HG03139 (cell line): ENCODE results near the gene TMTC1.

Experiments
- ATAC-seq: cut with Tn5 transposase; IDR thresholded peaks from one replicate; pipeline ENCODE4 v1.9.1; 2021; ENCODE audit not compliant: unreplicated experiment

The TMTC1 gene

GRCh38 chr12:29713729-29714128 is 70.0 kb downstream of the TMTC1 start:
- ATAC-seq = no peak

- no peak for ATAC-seq
These were observed 72.4 kb downstream of the TMTC1 start for GRCh38 chr12:29711381-29711780.

GRCh38 chr12:29710104-29710503 is 73.6 kb downstream of the TMTC1 start:
- ATAC-seq = no peak

GRCh38 chr12:29709496-29710040 is 74.2 kb downstream of the TMTC1 start:
- no peak for ATAC-seq

GRCh38 chr12:29709054-29709453 is 74.7 kb downstream of the TMTC1 start:
- no peak for ATAC-seq

- no peak for ATAC-seq
These were observed 75.9 kb downstream of the TMTC1 start for GRCh38 chr12:29707846-29708245.

GRCh38 chr12:29706311-29706710 is 77.4 kb downstream of the TMTC1 start:
- no peak for ATAC-seq

- ATAC-seq = no peak
These were observed 80.2 kb downstream of the TMTC1 start for GRCh38 chr12:29703528-29703927.

- ATAC-seq = no peak
These were observed 80.8 kb downstream of the TMTC1 start for GRCh38 chr12:29702972-29703371.

GRCh38 chr12:29702222-29702621 is 81.5 kb downstream of the TMTC1 start:
- no peak for ATAC-seq

- ATAC-seq = no peak
These were observed 82.8 kb downstream of the TMTC1 start for GRCh38 chr12:29700761-29701481.

- no peak for ATAC-seq
These were observed 85.0 kb downstream of the TMTC1 start for GRCh38 chr12:29698756-29699155.

GRCh38 chr12:29695800-29696199 is 87.9 kb downstream of the TMTC1 start:
- no peak for ATAC-seq

GRCh38 chr12:29695026-29695425 is 88.7 kb downstream of the TMTC1 start:
- no peak for ATAC-seq

- ATAC-seq = no peak
These were observed 89.7 kb downstream of the TMTC1 start for GRCh38 chr12:29694002-29694401.

GRCh38 chr12:29692237-29692636 is 91.5 kb downstream of the TMTC1 start:
- ATAC-seq = no peak

GRCh38 chr12:29691161-29691854 is 92.4 kb downstream of the TMTC1 start:
- ATAC-seq = no peak

GRCh38 chr12:29690728-29691127 is 93.0 kb downstream of the TMTC1 start:
- no peak for ATAC-seq

- no peak for ATAC-seq
These were observed 94.8 kb downstream of the TMTC1 start for GRCh38 chr12:29688914-29689313.

- no peak for ATAC-seq
These were observed 101.7 kb downstream of the TMTC1 start for GRCh38 chr12:29682088-29682487.

GRCh38 chr12:29681370-29681769 is 102.4 kb downstream of the TMTC1 start:
- no peak for ATAC-seq

GRCh38 chr12:29676676-29677075 is 107.1 kb downstream of the TMTC1 start:
- no peak for ATAC-seq
